Kidney (tissue), 14 donors: ENCODE data around the gene LRRC25. TPM values are rescaled to one million over a fixed set of nuclear protein-coding genes. Genes with fewer than 3 reads are reported as not detected.

ENCODE experiments used
- DNase-seq, 5 donors: peaks; one replicate each; pipeline ENCODE4 v3.0.0-alpha.2; 2013 to 2020
- FAIRE-seq: peaks from 2 replicates; lab custom pipeline; 2012; peaks lifted over from hg19 to GRCh38; lab: Jason Lieb, UNC
- H3K27ac ChIP-seq, 2 donors: one replicate each; pipeline ENCODE4 v1.7.0; 2013; ENCODE audit warnings: low read depth in 2 of 2, low read length in 2 of 2, inconsistent platforms in 1 of 2
- H3K27me3 ChIP-seq: one replicate; pipeline ENCODE4 v1.7.1; 2013; ENCODE audit warnings: low read length, inconsistent platforms; ENCODE audit not compliant: control insufficient read depth, insufficient read depth
- H3K36me3 ChIP-seq, 3 donors: one replicate each; pipeline versions ENCODE4 v1.7.0 to v1.7.1; 2013; ENCODE audit warnings: low read length in 3 of 3, control low read depth in 1 of 3, inconsistent platforms in 1 of 3; ENCODE audit not compliant: insufficient read depth in 3 of 3, control insufficient read depth in 2 of 3
- H3K4me1 ChIP-seq, 3 donors: one replicate each; pipeline versions ENCODE4 v1.7.0 to v1.7.1; 2013; ENCODE audit warnings: low read length in 3 of 3, inconsistent platforms in 1 of 3, low read depth in 1 of 3; ENCODE audit not compliant: control insufficient read depth in 2 of 3, insufficient read depth in 2 of 3
- H3K4me3 ChIP-seq, 3 donors: one replicate each; pipeline versions ENCODE4 v1.7.0 to v1.8.1; 2013; ENCODE audit warnings: low read length in 3 of 3, control low read depth in 1 of 3, inconsistent platforms in 1 of 3
- H3K9ac ChIP-seq, 3 donors: one replicate each; pipeline versions ENCODE4 v1.7.0 to v1.7.1; 2013; ENCODE audit warnings: low read length in 3 of 3, control low read depth in 1 of 3, inconsistent platforms in 1 of 3
- H3K9me3 ChIP-seq, 3 donors: one replicate each; pipeline versions ENCODE4 v1.7.0 to v1.7.1; 2013; ENCODE audit warnings: low read length in 3 of 3, control low read depth in 1 of 3, inconsistent platforms in 1 of 3; ENCODE audit not compliant: control insufficient read depth in 2 of 3, insufficient read depth in 1 of 3
- intact Hi-C: fragments of 100-400 bp; cut with DNase I; formaldehyde crosslinking; loops from one replicate; pipeline ENCODE4 v1.11.1; 2022
- polyA plus RNA-seq: library from polyadenylated mRNA; stranded (reverse); fragments of 350-450 nt; fragmentation: Illumina TruSeq; extraction: RNeasy Lipid Tissue Mini Kit (QIAGEN cat#74804); gene quantifications from one replicate; pipeline ENCODE4 v1.2.3, GENCODE V29; 2014; ENCODE audit warnings: low read depth, low replicate concordance; ENCODE audit not compliant: insufficient read depth
- total RNA-seq: library from RNA; stranded (reverse); fragmentation: NEBNext Ultra II Directional; extraction: Animal tissue kit (Norgen Biotek cat#: 25700); gene quantifications from one replicate; pipeline ENCODE4 v1.2.1, GENCODE V29; 2021
- TF ChIP-seq, protein P1 (sequence below): IDR thresholded peaks from 3 replicates; pipeline ENCODE4 v1.5.1; 2012; ENCODE audit warnings: mild to moderate bottlenecking, moderate library complexity, borderline replicate concordance; ENCODE audit not compliant: insufficient read depth; ENCODE audit errors: extremely low read depth
- donor health status: control.
- donor health status: control.
- donor health status: control.
- donor health status: control.
- donor health status: control.
- donor health status: DM: yes; HTN: yes; CAD: no.
- donor health status: Normal renal cell carcinoma (clear cell type).

The LRRC25 gene
- total and polyA plus RNA-seq, 2 donors from 2014 or later = 2.7 to 13.1 TPM

DNA sequence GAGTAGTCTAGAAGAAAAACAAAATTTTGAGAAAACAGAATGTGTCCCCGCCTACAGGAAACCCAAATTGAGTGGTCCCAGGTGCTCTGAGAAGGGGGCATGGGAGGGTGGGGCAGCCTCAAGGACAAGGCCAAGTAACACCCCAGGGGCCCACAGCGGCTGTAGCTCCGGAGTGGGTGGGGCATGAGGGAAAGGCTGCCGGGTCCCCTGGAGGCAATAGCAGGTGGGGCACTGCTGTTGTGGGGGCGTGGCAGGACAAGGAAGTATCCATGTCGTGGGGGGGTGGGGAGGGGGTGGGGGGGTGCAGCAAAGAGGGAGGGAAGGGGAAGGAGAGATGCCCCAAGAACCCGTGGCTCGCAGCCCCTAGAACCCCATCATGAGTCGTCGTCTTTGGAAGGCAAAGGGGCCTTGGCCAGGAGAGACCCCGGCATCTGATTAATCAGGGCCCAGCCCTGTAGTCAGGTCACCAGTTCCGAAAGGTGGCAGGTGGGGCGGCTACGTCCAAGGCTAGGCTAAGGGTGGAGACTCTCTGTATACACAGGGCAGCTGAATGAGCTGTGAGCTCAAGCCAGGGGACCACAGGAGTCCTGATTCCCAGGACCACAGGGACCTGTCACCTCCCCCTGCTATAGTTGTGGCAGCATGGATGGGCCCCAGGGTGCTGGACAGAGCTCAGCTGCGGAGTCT is 48.0 kb upstream of the LRRC25 start:
- DNase-seq = no peak
- intact Hi-C loops = no loop called here
- H3K36me3 ChIP-seq = peaks cover 0 to 42% (median 25%) of the 10 kb centered on the region in 3 donors

GRCh38 chr19:18444513-18444912 is 47.1 kb upstream of the LRRC25 start:
- peaks cover 0 to 6% (median 0%) of the 10 kb centered on the region in 3 donors for H3K4me1 ChIP-seq
- H3K27me3 ChIP-seq = no peaks in the 10 kb centered on the region
- no peak overlapping the region for H3K9ac ChIP-seq
- H3K27ac ChIP-seq = no peak overlapping the region
- H3K4me3 ChIP-seq = no peak overlapping the region
- peaks cover 0 to 35% (median 23%) of the 10 kb centered on the region in 3 donors for H3K36me3 ChIP-seq
- H3K9me3 ChIP-seq = no peaks in the 10 kb centered on the region
- FAIRE-seq = no peak
- intact Hi-C loops = no loop called here
- DNase-seq = no peak
- TF ChIP-seq, protein P1, sequence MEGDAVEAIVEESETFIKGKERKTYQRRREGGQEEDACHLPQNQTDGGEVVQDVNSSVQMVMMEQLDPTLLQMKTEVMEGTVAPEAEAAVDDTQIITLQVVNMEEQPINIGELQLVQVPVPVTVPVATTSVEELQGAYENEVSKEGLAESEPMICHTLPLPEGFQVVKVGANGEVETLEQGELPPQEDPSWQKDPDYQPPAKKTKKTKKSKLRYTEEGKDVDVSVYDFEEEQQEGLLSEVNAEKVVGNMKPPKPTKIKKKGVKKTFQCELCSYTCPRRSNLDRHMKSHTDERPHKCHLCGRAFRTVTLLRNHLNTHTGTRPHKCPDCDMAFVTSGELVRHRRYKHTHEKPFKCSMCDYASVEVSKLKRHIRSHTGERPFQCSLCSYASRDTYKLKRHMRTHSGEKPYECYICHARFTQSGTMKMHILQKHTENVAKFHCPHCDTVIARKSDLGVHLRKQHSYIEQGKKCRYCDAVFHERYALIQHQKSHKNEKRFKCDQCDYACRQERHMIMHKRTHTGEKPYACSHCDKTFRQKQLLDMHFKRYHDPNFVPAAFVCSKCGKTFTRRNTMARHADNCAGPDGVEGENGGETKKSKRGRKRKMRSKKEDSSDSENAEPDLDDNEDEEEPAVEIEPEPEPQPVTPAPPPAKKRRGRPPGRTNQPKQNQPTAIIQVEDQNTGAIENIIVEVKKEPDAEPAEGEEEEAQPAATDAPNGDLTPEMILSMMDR = no peak

More for the DNA sequence above, 48.0 kb upstream of the LRRC25 start:
- TF ChIP-seq, protein P1 = no peak
- no peak overlapping the region for H3K4me3 ChIP-seq
- no peaks in the 10 kb centered on the region for H3K9me3 ChIP-seq
- no peak for FAIRE-seq
- H3K27ac ChIP-seq = no peak overlapping the region
- H3K4me1 ChIP-seq = peaks cover 0 to 6% (median 0%) of the 10 kb centered on the region in 3 donors
- H3K27me3 ChIP-seq = no peaks in the 10 kb centered on the region
- H3K9ac ChIP-seq = no peak overlapping the region

GRCh38 chr19:18443831-18444230 is 46.4 kb upstream of the LRRC25 start:
- no peak overlapping the region for H3K27ac ChIP-seq
- FAIRE-seq (no peak), DNase-seq (no peak)
- H3K27me3 ChIP-seq = no peaks in the 10 kb centered on the region
- no peak overlapping the region for H3K4me3 ChIP-seq
- TF ChIP-seq, protein P1 = no peak
- H3K36me3 ChIP-seq = peaks cover 0 to 28% (median 20%) of the 10 kb centered on the region in 3 donors
- H3K9me3 ChIP-seq = no peaks in the 10 kb centered on the region
- intact Hi-C loops = no loop called here
- H3K9ac ChIP-seq = no peak overlapping the region
- peaks cover 0 to 8% (median 3%) of the 10 kb centered on the region in 3 donors for H3K4me1 ChIP-seq
